ENCODE measurements around the gene MAN1A1.

- TF ChIP-seq ZSCAN23 (tag by site-specific recombination; IDR thresholded peaks at IDR 0.05) (no peak), ZBTB48 (tag by site-specific recombination; IDR thresholded peaks at IDR 0.05) (no peak)
Observed at GRCh38 chr6:119147101-119148053, 202.2 kb downstream of the MAN1A1 start.

Data from HEK293 (cell line).